ENCODE measurements around the gene PHACTR2.
"Not testable (repeated sequence)": the region's sequence is repeated elsewhere in the genome, so short reads cannot be mapped to it uniquely, and the experiment has no call there.

Gene PHACTR2

DNA sequence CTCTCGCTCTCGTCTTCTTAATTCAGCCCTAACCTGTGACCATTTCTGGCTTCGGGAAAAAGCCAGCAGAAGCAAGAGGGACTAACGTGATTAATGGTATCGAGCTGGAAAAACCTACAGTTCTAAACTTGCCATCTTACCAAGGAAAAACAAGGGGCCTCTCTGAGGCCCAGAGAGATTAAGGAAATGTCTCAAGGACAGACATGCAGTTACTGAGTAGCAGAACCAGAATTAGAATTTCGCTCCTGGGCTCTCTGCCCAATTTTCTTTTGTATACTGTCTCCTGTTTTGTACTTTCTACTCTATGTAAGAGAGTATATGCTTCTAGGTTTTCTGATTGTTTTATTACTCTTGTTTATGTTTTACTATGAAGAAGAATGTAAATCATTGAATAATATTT is 97.6 kb downstream of the PHACTR2 start:
- H3K4me3 Mint-ChIP-seq: no peak overlapping the region
- H3K27ac Mint-ChIP-seq: no peak overlapping the region

DNA sequence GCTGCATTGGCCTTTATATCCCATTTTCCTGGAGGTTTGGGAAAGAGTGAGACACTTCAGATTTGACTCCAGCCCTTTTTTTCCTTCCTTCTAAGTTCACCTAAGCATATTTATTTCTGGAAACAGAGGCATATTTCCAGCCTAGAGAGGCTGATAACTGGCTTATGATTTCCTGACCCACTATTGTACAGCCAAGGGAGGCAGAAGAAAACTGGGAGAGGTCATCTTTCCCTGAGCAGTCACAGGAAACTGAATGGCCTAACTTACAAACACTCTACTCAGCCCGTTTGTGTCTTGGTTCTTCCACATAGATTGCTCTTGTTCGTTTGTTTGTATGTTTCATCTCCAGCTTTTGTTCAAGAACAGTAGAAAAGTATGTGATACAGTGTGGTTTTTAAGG is 101.2 kb downstream of the PHACTR2 start:
- peaks cover 11% of the 10 kb centered on the region for H3K36me3 Mint-ChIP-seq
- H3K27ac Mint-ChIP-seq: no peak overlapping the region
- no peaks in the 10 kb centered on the region for H3K27me3 Mint-ChIP-seq
- H3K4me3 Mint-ChIP-seq: no peak overlapping the region
- no peaks in the 10 kb centered on the region for H3K9me3 Mint-ChIP-seq (ENCODE audit: low read depth)
- H3K4me1 Mint-ChIP-seq (ENCODE audit: low read depth): no peaks in the 10 kb centered on the region

More for the DNA sequence above, 97.6 kb downstream of the PHACTR2 start:
- Mint-ChIP-seq H3K4me1 (ENCODE audit: low read depth) (no peaks in the 10 kb centered on the region), H3K36me3 (peaks cover 8% of the 10 kb centered on the region), H3K9me3 (ENCODE audit: low read depth) (no peaks in the 10 kb centered on the region), H3K27me3 (no peaks in the 10 kb centered on the region)

DNA sequence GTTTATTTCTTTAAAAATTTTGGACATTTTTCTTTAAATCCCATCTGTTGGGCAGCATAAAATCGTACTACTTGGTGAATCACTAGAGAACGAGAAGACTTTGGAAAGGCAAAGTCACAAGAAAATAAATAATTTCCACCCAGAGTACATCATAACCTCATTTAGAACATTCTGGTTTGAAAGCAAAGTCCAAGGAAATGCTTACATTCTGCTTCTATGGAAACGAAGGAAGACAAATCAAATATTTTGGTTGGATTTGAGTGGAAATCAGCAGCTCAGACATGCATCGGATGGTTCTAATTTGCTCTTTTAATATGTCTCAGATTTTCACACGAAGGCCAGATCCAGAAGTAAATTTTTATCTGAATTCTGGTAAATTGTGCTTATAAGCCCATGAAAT is 104.7 kb downstream of the PHACTR2 start:
- Mint-ChIP-seq H3K9me3 (ENCODE audit: low read depth) (peaks cover 9% of the 10 kb centered on the region), H3K27me3 (no peaks in the 10 kb centered on the region), H3K4me3 (no peak overlapping the region), H3K36me3 (peaks cover 33% of the 10 kb centered on the region), H3K4me1 (ENCODE audit: low read depth) (no peaks in the 10 kb centered on the region), H3K27ac (no peak overlapping the region)

GRCh38 chr6:143783077-143783476 is 105.3 kb downstream of the PHACTR2 start:
- no peak overlapping the region for H3K27ac Mint-ChIP-seq
- H3K9me3 Mint-ChIP-seq (ENCODE audit: low read depth): peaks cover 9% of the 10 kb centered on the region
- H3K27me3 Mint-ChIP-seq: no peaks in the 10 kb centered on the region
- H3K4me1 Mint-ChIP-seq (ENCODE audit: low read depth): no peaks in the 10 kb centered on the region
- H3K36me3 Mint-ChIP-seq: peaks cover 33% of the 10 kb centered on the region
- H3K4me3 Mint-ChIP-seq: no peak overlapping the region

- Mint-ChIP-seq H3K9me3 (ENCODE audit: low read depth) (peaks cover 9% of the 10 kb centered on the region), H3K27me3 (no peaks in the 10 kb centered on the region), H3K4me1 (ENCODE audit: low read depth) (no peaks in the 10 kb centered on the region), H3K36me3 (peaks cover 28% of the 10 kb centered on the region), H3K4me3 (no peak overlapping the region), H3K27ac (no peak overlapping the region)
These were observed 106.6 kb downstream of the PHACTR2 start for GRCh38 chr6:143784316-143784715.

GRCh38 chr6:143786371-143786770 is 108.6 kb downstream of the PHACTR2 start:
- peaks cover 37% of the 10 kb centered on the region for H3K36me3 Mint-ChIP-seq
- H3K27me3 Mint-ChIP-seq; H3K4me3 Mint-ChIP-seq; H3K9me3 Mint-ChIP-seq (ENCODE audit: low read depth); H3K4me1 Mint-ChIP-seq (ENCODE audit: low read depth): not testable (repeated sequence)
- peak overlapping the region; percentile 5 for H3K27ac Mint-ChIP-seq

DNA sequence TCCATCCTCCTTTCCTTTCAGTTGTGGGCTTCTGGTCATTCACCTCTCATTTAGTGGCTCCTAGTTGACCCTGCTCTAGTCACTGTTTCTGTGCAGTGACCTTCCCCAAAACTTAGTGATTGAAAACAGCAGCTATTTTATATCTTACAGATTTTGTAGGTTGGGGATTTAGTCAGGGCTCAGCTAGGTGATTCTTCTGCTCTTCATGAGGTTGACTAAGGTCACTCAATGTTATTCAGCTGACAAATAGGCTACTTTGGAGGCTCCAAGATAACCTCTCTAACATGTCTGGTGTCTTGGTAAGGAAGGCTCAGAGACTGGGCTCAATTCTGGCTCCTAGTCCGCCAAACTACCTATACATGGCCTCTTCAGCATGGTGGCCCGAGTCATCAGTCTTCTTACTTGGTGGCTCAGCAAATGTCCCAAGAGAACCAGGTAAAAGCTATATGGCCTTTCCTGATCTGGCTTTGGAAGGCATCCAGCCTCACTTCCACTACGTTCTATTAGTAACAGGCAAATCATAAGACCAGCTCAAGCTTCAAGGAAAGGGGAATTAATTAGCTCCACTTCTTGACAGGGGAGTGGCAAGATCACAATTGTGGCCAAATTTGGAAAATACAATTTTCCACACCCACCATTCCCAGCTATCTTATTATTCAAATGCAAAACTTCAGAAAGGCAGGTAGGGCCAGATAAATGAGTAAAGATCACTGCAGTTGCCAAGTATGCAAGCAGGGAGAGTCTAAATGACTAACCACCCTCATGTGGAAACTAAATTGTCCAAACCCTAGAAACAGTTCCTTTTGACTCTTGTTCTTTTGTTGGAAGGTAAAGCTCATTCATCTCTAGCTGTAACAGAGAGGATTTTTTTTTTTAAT is 114.9 kb downstream of the PHACTR2 start:
- H3K27me3 Mint-ChIP-seq: no peaks in the 10 kb centered on the region
- no peaks in the 10 kb centered on the region for H3K4me1 Mint-ChIP-seq (ENCODE audit: low read depth)
- H3K9me3 Mint-ChIP-seq (ENCODE audit: low read depth): no peaks in the 10 kb centered on the region
- H3K36me3 Mint-ChIP-seq: peaks cover 31% of the 10 kb centered on the region
- no peak overlapping the region for H3K4me3 Mint-ChIP-seq
- H3K27ac Mint-ChIP-seq: no peak overlapping the region

- H3K27ac Mint-ChIP-seq: no peak overlapping the region
These were observed 115.5 kb downstream of the PHACTR2 start for GRCh38 chr6:143793280-143793619.

DNA sequence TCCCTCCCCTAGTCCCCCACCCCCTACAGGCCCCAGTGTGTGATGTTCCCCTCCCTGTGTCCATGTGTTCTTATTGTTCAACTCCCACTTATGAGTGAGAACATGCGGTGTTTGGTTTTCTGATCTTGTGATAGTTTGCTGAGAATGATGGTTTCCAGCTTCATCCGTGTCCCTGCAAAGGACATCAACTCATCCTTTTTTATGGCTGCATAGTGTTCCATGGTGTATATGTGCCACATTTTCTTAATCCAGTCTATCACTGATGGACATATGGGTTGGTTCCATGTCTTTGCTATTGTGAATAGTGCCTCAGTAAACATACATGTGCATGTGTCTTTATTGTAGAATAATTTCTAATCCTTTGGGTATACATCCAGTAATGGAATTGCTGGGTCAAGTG is 118.8 kb downstream of the PHACTR2 start:
- not testable (repeated sequence) for H3K27ac Mint-ChIP-seq; H3K9me3 Mint-ChIP-seq (ENCODE audit: low read depth)

More at GRCh38 chr6:143793280-143793619, 115.5 kb downstream of the PHACTR2 start:
- Mint-ChIP-seq H3K27me3 (no peaks in the 10 kb centered on the region), H3K36me3 (peaks cover 32% of the 10 kb centered on the region), H3K4me1 (ENCODE audit: low read depth) (no peaks in the 10 kb centered on the region), H3K4me3 (no peak overlapping the region), H3K9me3 (ENCODE audit: low read depth) (no peaks in the 10 kb centered on the region)

DNA sequence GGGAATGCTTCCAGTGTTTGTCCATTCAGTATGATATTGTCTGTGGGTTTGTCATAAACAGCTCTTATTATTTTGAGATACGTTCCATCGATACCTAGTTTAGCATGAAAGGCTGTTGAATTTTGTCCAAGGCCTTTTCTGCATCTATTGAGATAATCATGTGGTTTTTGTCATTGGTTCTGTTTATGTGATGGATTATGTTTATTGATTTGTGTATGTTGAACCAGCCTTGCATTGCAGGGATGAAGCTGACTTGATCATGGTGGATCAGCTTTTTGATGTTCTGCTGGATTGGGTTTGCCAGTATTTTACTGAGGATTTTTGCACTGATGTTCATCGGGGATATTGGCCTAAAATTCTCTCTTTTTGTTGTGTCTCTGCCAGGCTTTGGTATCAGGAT is 120.7 kb downstream of the PHACTR2 start:
- H3K36me3 Mint-ChIP-seq: peaks cover 36% of the 10 kb centered on the region
- H3K27me3 Mint-ChIP-seq; H3K4me3 Mint-ChIP-seq; H3K27ac Mint-ChIP-seq; H3K4me1 Mint-ChIP-seq (ENCODE audit: low read depth); H3K9me3 Mint-ChIP-seq (ENCODE audit: low read depth): not testable (repeated sequence)

More for the DNA sequence above, 118.8 kb downstream of the PHACTR2 start:
- peaks cover 40% of the 10 kb centered on the region for H3K36me3 Mint-ChIP-seq
- H3K4me1 Mint-ChIP-seq (ENCODE audit: low read depth); H3K4me3 Mint-ChIP-seq; H3K27me3 Mint-ChIP-seq: not testable (repeated sequence)

DNA sequence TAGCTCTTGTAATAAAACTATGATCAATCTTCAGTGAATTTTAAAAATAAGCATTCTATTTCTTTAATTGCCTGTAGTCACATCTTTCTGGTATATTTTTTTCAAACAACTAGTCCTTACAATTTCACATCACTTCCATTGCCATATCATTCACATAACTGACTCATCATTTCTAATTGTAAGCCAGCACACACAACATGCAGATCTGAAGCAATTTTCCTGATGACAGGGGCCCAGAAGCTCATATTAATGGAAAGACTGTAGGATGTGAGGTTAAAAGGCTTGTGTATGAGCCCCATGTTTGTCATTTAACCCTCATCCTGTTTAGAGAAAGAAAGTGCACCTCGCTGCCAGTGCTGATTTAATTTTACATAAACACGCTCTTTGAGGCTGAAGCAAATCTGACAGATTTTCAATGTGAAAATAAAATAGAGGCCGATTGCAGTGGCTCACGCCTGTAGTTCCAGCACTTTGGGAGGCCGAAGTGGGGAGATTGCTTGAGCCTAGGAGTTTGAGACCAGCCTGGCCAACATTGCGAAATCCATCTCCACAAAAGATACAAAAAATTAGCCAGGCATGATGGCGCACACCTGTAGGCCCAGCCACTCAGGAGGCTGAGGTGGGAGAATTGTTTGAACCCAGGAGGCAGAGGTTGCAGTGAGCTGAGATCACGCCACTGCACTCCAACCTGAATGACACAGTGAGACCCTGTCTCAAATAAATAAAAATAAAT is 125.2 kb downstream of the PHACTR2 start:
- H3K4me1 Mint-ChIP-seq (ENCODE audit: low read depth): peaks cover 42% of the 10 kb centered on the region
- H3K36me3 Mint-ChIP-seq: peaks cover 34% of the 10 kb centered on the region
- no peak overlapping the region for H3K4me3 Mint-ChIP-seq
- H3K27me3 Mint-ChIP-seq: no peaks in the 10 kb centered on the region
- H3K27ac Mint-ChIP-seq: peak overlapping the region; percentile 83
- peaks cover 13% of the 10 kb centered on the region for H3K9me3 Mint-ChIP-seq (ENCODE audit: low read depth)

DNA sequence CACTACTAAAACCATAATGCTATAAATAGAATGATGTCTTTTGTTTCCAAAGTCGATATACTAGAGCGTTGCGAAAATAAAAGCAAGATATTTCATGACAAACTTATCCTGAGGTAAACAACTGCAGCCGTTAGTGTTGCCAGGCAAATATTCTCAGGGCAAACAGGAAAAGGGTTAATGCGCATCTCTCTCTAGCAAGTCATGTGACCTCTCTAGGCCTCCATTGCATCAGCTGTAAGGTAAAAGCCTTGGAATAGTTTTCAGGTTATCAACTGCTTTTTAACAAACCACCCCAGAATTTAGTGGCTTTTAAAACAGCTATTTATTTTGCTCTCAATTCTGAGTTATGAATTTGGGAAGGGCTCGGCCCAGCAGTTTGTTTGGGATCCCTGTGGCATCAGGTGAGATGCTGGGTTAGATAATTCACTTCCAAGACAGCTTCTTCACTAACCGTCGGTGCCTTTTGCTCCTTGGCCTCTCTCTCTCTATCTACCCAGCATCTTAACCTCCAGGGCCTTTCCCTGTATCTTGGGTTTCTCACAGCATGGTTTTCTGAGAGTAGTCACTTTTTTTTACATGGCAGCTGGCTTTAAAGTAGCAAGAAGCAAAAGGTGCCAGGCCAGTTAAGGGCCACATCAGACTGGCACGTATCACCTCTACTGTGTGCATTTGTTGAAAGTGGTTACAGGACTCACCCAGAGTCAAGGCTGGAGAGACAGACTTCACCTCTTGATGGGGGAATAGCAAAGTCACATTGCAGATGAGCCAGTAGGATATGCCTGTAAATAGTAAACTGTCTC is 126.2 kb downstream of the PHACTR2 start:
- peaks cover 11% of the 10 kb centered on the region for H3K9me3 Mint-ChIP-seq (ENCODE audit: low read depth)
- no peaks in the 10 kb centered on the region for H3K27me3 Mint-ChIP-seq
- peak overlapping the region; percentile 97 for H3K27ac Mint-ChIP-seq
- H3K36me3 Mint-ChIP-seq: peaks cover 33% of the 10 kb centered on the region
- peaks cover 42% of the 10 kb centered on the region for H3K4me1 Mint-ChIP-seq (ENCODE audit: low read depth)
- H3K4me3 Mint-ChIP-seq: no peak overlapping the region

DNA sequence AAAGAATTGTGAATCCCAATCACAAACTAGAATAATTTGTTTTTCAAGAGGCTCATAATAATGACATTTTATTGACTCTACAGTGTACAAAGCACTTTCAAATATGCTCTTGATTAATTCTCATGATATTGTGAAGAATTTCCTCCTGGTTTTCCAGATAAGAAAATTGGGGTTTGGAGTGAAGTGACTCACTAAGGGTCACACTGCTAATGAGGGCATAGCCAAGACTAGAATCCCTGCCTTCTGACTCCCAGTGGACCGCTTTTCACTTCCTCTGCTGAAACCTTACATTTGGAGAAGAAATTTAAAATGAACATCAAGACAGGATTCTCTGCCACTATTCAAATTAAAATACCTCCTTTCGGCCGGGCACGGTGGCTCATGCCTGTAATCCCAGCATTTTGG is 127.1 kb downstream of the PHACTR2 start:
- peaks cover 4% of the 10 kb centered on the region for H3K9me3 Mint-ChIP-seq (ENCODE audit: low read depth)
- H3K27me3 Mint-ChIP-seq: no peaks in the 10 kb centered on the region
- H3K36me3 Mint-ChIP-seq: peaks cover 25% of the 10 kb centered on the region
- no peak overlapping the region for H3K4me3 Mint-ChIP-seq
- H3K4me1 Mint-ChIP-seq (ENCODE audit: low read depth): peaks cover 42% of the 10 kb centered on the region
- peak overlapping the region; percentile 97 for H3K27ac Mint-ChIP-seq

- Mint-ChIP-seq H3K9me3 (ENCODE audit: low read depth) (peaks cover 4% of the 10 kb centered on the region), H3K36me3 (peaks cover 16% of the 10 kb centered on the region), H3K27ac (peak overlapping the region; percentile 97), H3K4me3 (peak overlapping the region; percentile 42), H3K27me3 (no peaks in the 10 kb centered on the region), H3K4me1 (ENCODE audit: low read depth) (peaks cover 42% of the 10 kb centered on the region)
These were observed 128.7 kb downstream of the PHACTR2 start for GRCh38 chr6:143806282-143807102.

Measured in activated naive CD8-positive, alpha-beta T cell (primary cell).